ENCODE measurements around the gene CALHM1. TPM values are rescaled to one million over a fixed set of nuclear protein-coding genes. Genes with fewer than 3 reads are reported as not detected.

The CALHM1 gene
- total and polyA plus RNA-seq, 2 of the 13 experiments (the other 11 are each of a cell fraction or from before 2014, with no cell fraction given): 0.04 TPM; not detected in 1

DNA sequence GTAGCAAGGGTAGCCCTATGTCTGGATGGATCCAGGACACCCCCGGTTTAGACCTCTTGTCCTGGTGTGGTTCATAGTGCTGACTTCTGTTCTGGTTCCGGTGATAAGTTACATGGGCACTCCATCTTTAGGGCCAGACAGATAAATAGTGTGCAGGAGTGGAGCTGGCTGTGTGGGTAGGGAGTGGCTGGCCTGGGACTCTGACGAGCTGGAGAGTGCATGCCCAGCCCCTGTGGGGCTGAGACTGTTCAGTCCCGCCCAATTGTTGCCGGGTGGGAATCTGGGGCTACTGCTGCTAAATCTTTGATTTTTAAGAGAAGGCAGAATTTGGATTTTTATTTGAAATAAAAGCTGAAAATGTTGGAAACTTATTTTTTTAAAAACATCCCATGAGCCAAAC is 35.0 kb downstream of the CALHM1 start (continued):
- TF ChIP-seq ZNF441 (CRISPR knock-in tag; IDR thresholded peaks at IDR 0.05; ENCODE audit: borderline replicate concordance): no peak

GRCh38 chr10:103419101-103419500 is 39.6 kb downstream of the CALHM1 start:
- FAIRE-seq (no peak), DNase-seq (ENCODE audit: low spot score) (no peak), ATAC-seq (no peak)
- no peak overlapping the region for H3K4me3 ChIP-seq (replicated peaks in 1 of 3; ENCODE audit: insufficient read depth in 1 of 3, low read depth in 2 of 3, low read length in 3 of 3)
- intact Hi-C loops (cut with micrococcal nuclease; ENCODE audit: unreplicated experiment): no loop called here
- H3K36me3 ChIP-seq (replicated peaks in 1 of 2; ENCODE audit: control insufficient read depth in 1 of 2, insufficient read depth in 2 of 2, low read length in 2 of 2): peaks cover 54 to 88% of the 10 kb centered on the region in 2 experiments
- BruUV-seq (replicated peaks): no TSS peak
- no peak overlapping the region for H3K9ac ChIP-seq (ENCODE audit: insufficient read depth, low read depth, low read length)
- no peaks in the 10 kb centered on the region for H3K27me3 ChIP-seq (ENCODE audit: control insufficient read depth in 1 of 2, insufficient read depth in 2 of 2, low read length in 2 of 2)
- H4K20me1 ChIP-seq (ENCODE audit: insufficient read depth, low read length): no peaks in the 10 kb centered on the region
- ChIA-PET POLR2A (no interaction called here), CTCF (ENCODE audit: low intra/inter-chr PET ratio, low total read pairs) (no interaction called here)
- peaks cover 10% of the 10 kb centered on the region; the same call in 1 of the 2 replicates for H3K4me1 ChIP-seq (ENCODE audit: insufficient read depth, low read length)
- no peaks in the 10 kb centered on the region for H3K9me3 ChIP-seq (ENCODE audit: low read length)
- in situ Hi-C loops (cut with HindIII; ENCODE audit: extremely low pct_ligation_motif_present, low pct_unique_long_range_greater_than_20kb): loop anchor here (5.0 kb wide), 1 partner anchor 63 kb away; no protein-coding TSS in a partner anchor
- 92% methylated on average over 4 of the region's 4 CpGs for WGBS (ENCODE audit: low lambda C conversion rate)
- H3K27ac ChIP-seq (ENCODE audit: extremely low read length, insufficient read depth, low read length): no peak overlapping the region
- no peak overlapping the region for H2AFZ ChIP-seq (ENCODE audit: low read length)
- TF ChIP-seq RCOR2 (CRISPR knock-in tag; IDR thresholded peaks at IDR 0.05): no peak
- TF ChIP-seq PHF5A (CRISPR knock-in tag; IDR thresholded peaks at IDR 0.05; ENCODE audit: low read depth, unreplicated experiment): no peak
- TF ChIP-seq ZNF580 (CRISPR knock-in tag; IDR thresholded peaks at IDR 0.05; ENCODE audit: borderline replicate concordance, low read depth): no peak
- TF ChIP-seq ZNF260 (CRISPR knock-in tag; IDR thresholded peaks at IDR 0.05; ENCODE audit: borderline replicate concordance, low read depth): no peak
- no peak for TF ChIP-seq ZNF674 (CRISPR knock-in tag; IDR thresholded peaks at IDR 0.05; ENCODE audit: low read depth)
- TF ChIP-seq, protein P1, sequence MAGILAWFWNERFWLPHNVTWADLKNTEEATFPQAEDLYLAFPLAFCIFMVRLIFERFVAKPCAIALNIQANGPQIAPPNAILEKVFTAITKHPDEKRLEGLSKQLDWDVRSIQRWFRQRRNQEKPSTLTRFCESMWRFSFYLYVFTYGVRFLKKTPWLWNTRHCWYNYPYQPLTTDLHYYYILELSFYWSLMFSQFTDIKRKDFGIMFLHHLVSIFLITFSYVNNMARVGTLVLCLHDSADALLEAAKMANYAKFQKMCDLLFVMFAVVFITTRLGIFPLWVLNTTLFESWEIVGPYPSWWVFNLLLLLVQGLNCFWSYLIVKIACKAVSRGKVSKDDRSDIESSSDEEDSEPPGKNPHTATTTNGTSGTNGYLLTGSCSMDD (CRISPR knock-in tag; IDR thresholded peaks at IDR 0.05): no peak
- no peak for TF ChIP-seq ZFY (CRISPR knock-in tag; IDR thresholded peaks at IDR 0.05)
- no peak for TF ChIP-seq E2F5 (CRISPR knock-in tag; conservative IDR thresholded peaks at IDR 0.05)
- H3K79me2 ChIP-seq (ENCODE audit: insufficient read depth, low read length): no peaks in the 10 kb centered on the region
- H3K4me2 ChIP-seq (ENCODE audit: low read depth, low read length): no peak overlapping the region

Data from HepG2 (cell line).